Neural progenitor cell (in vitro differentiated cells): Measurements from ENCODE around the gene PYROXD2.

Experiments used
- CTCF ChIP-seq: fragments of 200-600 bp; sonication (generic); IDR thresholded peaks from 2 replicates; pipeline ENCODE4 v1.5.1; 2017; ENCODE audit warnings: antibody characterized with exemption, mild to moderate bottlenecking
- EZH2 ChIP-seq: fragments of 200-600 bp; sonication (generic); IDR thresholded peaks from 2 replicates; pipeline ENCODE4 v1.6.1; 2017; ENCODE audit warnings: antibody characterized with exemption, mild to moderate bottlenecking, moderate library complexity

DNA sequence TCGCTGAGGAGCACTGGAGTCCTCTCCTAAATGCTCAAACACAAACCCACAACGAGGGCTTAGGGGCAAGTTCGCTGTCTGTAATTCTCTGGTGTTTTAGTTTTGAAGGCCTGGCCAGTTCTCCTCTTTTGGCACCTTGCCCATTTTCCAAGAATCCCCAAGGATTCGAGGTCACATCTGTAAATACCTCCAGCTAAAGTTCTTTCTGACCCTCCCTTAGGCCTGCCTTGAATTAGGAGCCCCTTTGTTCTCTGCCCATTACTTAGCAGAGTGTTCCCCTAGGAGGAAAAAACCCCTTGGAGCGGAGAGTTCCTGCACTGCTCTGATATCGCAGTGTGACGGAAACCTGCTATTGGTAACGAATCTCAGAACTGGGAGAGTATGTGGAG is 743 bp upstream of the PYROXD2 start:
- no peak for TF ChIP-seq CTCF
- no peak for TF ChIP-seq EZH2
